Measurements from ENCODE around the gene TACC3.

TACC3 gene

GRCh38 chr4:1748465-1748995 is 27.2 kb downstream of the TACC3 start:
- DNase-seq = peak; percentile 72

- DNase-seq = no peak
Measured at GRCh38 chr4:1749370-1749769, 28.0 kb downstream of the TACC3 start.

- DNase-seq = no peak
Measured at GRCh38 chr4:1749826-1750225, 28.5 kb downstream of the TACC3 start.

- no peak for DNase-seq
Measured at GRCh38 chr4:1750381-1751154, 29.2 kb downstream of the TACC3 start.

GRCh38 chr4:1751155-1751918 is 30.0 kb downstream of the TACC3 start:
- no peak for DNase-seq

- no peak for DNase-seq
Measured at GRCh38 chr4:1751919-1752283, 30.6 kb downstream of the TACC3 start.

- peak; percentile 7 to 15 for DNase-seq
Measured at GRCh38 chr4:1752284-1753041, 31.1 kb downstream of the TACC3 start.

GRCh38 chr4:1753294-1753696 is 32.0 kb downstream of the TACC3 start:
- DNase-seq = no peak

- no peak for DNase-seq
Measured at GRCh38 chr4:1753697-1754311, 32.5 kb downstream of the TACC3 start.

GRCh38 chr4:1754336-1754735 is 33.0 kb downstream of the TACC3 start:
- DNase-seq = no peak

GRCh38 chr4:1755297-1755696 is 34.0 kb downstream of the TACC3 start:
- no peak for DNase-seq

GRCh38 chr4:1756079-1756478 is 34.8 kb downstream of the TACC3 start:
- no peak for DNase-seq

- no peak for DNase-seq
Measured at GRCh38 chr4:1756893-1757779, 35.8 kb downstream of the TACC3 start.

- DNase-seq = no peak
Measured at GRCh38 chr4:1757836-1758235, 36.5 kb downstream of the TACC3 start.

- DNase-seq = no peak
Measured at GRCh38 chr4:1758306-1759121, 37.2 kb downstream of the TACC3 start.

GRCh38 chr4:1759170-1759817 is 38.0 kb downstream of the TACC3 start:
- DNase-seq = no peak

- no peak for DNase-seq
Measured at GRCh38 chr4:1759818-1760223, 38.5 kb downstream of the TACC3 start.

GRCh38 chr4:1760521-1761071 is 39.3 kb downstream of the TACC3 start:
- DNase-seq = no peak

GRCh38 chr4:1761130-1761689 is 39.9 kb downstream of the TACC3 start:
- DNase-seq = no peak
